Naive thymus-derived CD4-positive, alpha-beta T cell (primary cell): ENCODE results near the gene DBNDD1. TPM values are rescaled to one million over a fixed set of nuclear protein-coding genes. Genes with fewer than 3 reads are reported as not detected.

ENCODE experiments used
- ATAC-seq: fragments of 150-1000 bp; cut with Tn5 transposase; 2 replicates; pipeline ENCODE4 v1.10.0; 2021; ENCODE audit warnings: mild to moderate bottlenecking, moderate library complexity
- CTCF ChIA-PET: fragments of 350-600 bp; sonication (Branson Sonifier 250); formaldehyde crosslinking; loops from one replicate; lab custom pipeline; 2021; ENCODE audit warnings: antibody characterized with exemption; lab: Charles Lee
- POLR2A ChIA-PET: fragments of 350-600 bp; sonication (Branson Sonifier 250); formaldehyde crosslinking; loops from one replicate; lab custom pipeline; 2021; ENCODE audit warnings: antibody characterized with exemption, inconsistent platforms; lab: Charles Lee
- DNase-seq, 9 donors: peaks; one replicate each; pipeline versions ENCODE4 v3.0.0 to v3.0.0-alpha.2; 2020 to 2022; ENCODE audit warnings: mixed read lengths in 1 of 9
- H3K27ac ChIP-seq: one replicate; pipeline ENCODE4 v1.7.0; 2013; ENCODE audit warnings: mild to moderate bottlenecking, low read depth, low read length, moderate library complexity
- H3K27me3 ChIP-seq, 2 donors: one replicate each; pipeline ENCODE4 v1.7.0; 2013; ENCODE audit warnings: low read length in 2 of 2, mild to moderate bottlenecking in 2 of 2, moderate library complexity in 2 of 2; ENCODE audit not compliant: control insufficient read depth in 2 of 2, insufficient read depth in 2 of 2
- H3K36me3 ChIP-seq, 3 experiments: 1 replicate in 2 of 3; 2 replicates in 1 of 3; pipeline ENCODE4 v1.7.0; 2013; ENCODE audit warnings: low read length in 3 of 3, mild to moderate bottlenecking in 3 of 3, moderate library complexity in 1 of 3; ENCODE audit not compliant: insufficient read depth in 3 of 3, control insufficient read depth in 2 of 3
- H3K4me1 ChIP-seq, 2 donors: one replicate each; pipeline ENCODE4 v1.7.0; 2013; ENCODE audit warnings: low read length in 2 of 2, mild to moderate bottlenecking in 2 of 2, moderate library complexity in 1 of 2; ENCODE audit not compliant: control insufficient read depth in 2 of 2, insufficient read depth in 2 of 2
- H3K4me3 ChIP-seq: 2 replicates; pipeline ENCODE4 v1.7.0; 2013; ENCODE audit warnings: mild to moderate bottlenecking, low read length
- H3K9me3 ChIP-seq, 3 experiments: 1 replicate in 2 of 3; 2 replicates in 1 of 3; pipeline ENCODE4 v1.7.0; 2013; ENCODE audit warnings: low read length in 3 of 3; ENCODE audit not compliant: control insufficient read depth in 2 of 3
- H3K27ac Mint-ChIP-seq, 9 donors: one replicate each; pipeline ENCODE4 v1.8.0; 2020 to 2022; ENCODE audit warnings: mixed read lengths in 9 of 9, mild to moderate bottlenecking in 8 of 9, moderate library complexity in 5 of 9, inconsistent platforms in 2 of 9
- H3K27me3 Mint-ChIP-seq, 5 donors: one replicate each; pipeline ENCODE4 v1.8.0; 2021 to 2022; ENCODE audit warnings: mixed read lengths in 5 of 5, mild to moderate bottlenecking in 1 of 5
- H3K36me3 Mint-ChIP-seq, 5 donors: one replicate each; pipeline ENCODE4 v1.8.0; 2020 to 2022; ENCODE audit warnings: mixed read lengths in 5 of 5, mild to moderate bottlenecking in 3 of 5, inconsistent platforms in 1 of 5
- H3K4me1 Mint-ChIP-seq, 7 donors: one replicate each; pipeline ENCODE4 v1.8.0; 2020 to 2022; ENCODE audit warnings: mixed read lengths in 7 of 7, mild to moderate bottlenecking in 3 of 7, inconsistent platforms in 1 of 7
- H3K4me3 Mint-ChIP-seq, 10 donors: one replicate each; pipeline ENCODE4 v1.8.0; 2020 to 2022; ENCODE audit warnings: mild to moderate bottlenecking in 10 of 10, mixed read lengths in 10 of 10, moderate library complexity in 6 of 10, inconsistent platforms in 2 of 10
- H3K9me3 Mint-ChIP-seq, 11 donors: one replicate each; pipeline ENCODE4 v1.8.0; 2020 to 2022; ENCODE audit warnings: mixed read lengths in 11 of 11, mild to moderate bottlenecking in 4 of 11, inconsistent platforms in 1 of 11, moderate library complexity in 1 of 11
- intact Hi-C, 2 donors: fragments of 100-400 bp; cut with micrococcal nuclease; formaldehyde crosslinking; loops; one replicate each; pipeline ENCODE4 v1.15.1; 2023
- polyA plus RNA-seq, 2 donors: library from polyadenylated mRNA; unstranded; fragments of 300-500 nt; fragmentation: Illumina TruSeq; gene quantifications; one replicate each; pipeline ENCODE4 v1.2.3, GENCODE V29; 2021
- total RNA-seq, 6 experiments: library from RNA in 5 of 6; stranded (reverse) in 5 of 6; gene quantifications; 1 replicate in 5 of 6; 2 replicates in 1 of 6; pipeline ENCODE4 v1.2.3 and lab custom pipeline; 2021 to 2026

Gene DBNDD1
- total and polyA plus RNA-seq, 7 experiments from 2014 or later = 0.12 to 20.8 (median 3.1) TPM

GRCh38 chr16:89958596-89958995, 60.7 kb downstream of the DBNDD1 start:
- peaks cover 3 to 32% (median 8%) of the 10 kb centered on the region in 5 donors for H3K36me3 Mint-ChIP-seq

DNA sequence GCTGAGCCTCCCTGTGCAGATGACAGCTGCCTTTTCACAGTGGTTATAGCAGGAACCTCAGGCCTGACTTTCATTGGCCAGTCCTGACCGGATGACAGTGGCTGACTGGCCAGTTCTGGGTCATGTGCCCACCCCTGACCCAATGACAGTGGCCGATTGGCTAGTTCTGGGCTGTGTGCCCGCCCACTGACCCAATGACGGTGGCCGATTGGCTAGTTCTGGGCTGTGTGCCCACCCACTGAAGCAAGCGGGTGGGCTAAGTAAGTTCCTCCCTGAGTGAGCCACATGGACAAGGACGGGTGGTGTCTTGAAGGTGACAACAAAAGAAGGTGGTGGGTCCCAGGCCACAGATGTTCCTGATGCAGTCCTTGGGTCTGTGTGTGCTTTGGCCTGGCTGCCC, 61.2 kb downstream of the DBNDD1 start:
- Histone ChIP-seq H3K27me3 (no peaks in the 10 kb centered on the region), H3K4me1 (no peaks in the 10 kb centered on the region), H3K4me3 (no peak overlapping the region), H3K27ac (no peak overlapping the region), H3K36me3 (peaks cover 0 to 61% (median 0%) of the 10 kb centered on the region in 3 experiments), H3K9me3 (no peaks in the 10 kb centered on the region)
- intact Hi-C loops = no loop called here
- no peak overlapping the region for H3K4me3 Mint-ChIP-seq
- H3K27ac Mint-ChIP-seq = no peak overlapping the region
- no peaks in the 10 kb centered on the region for H3K27me3 Mint-ChIP-seq
- ATAC-seq (peak; percentile 86), DNase-seq (no peak)
- H3K36me3 Mint-ChIP-seq = peaks cover 1 to 29% (median 8%) of the 10 kb centered on the region in 5 donors
- H3K4me1 Mint-ChIP-seq = peaks cover 0 to 14% (median 0%) of the 10 kb centered on the region in 7 donors
- CTCF ChIA-PET = interaction anchor here (1.5 kb wide), 1 partner anchor 9 kb away, joined by 3 read pairs; no protein-coding TSS in a partner anchor
- POLR2A ChIA-PET = no interaction called here
- H3K9me3 Mint-ChIP-seq = no peaks in the 10 kb centered on the region

More at GRCh38 chr16:89958596-89958995, 60.7 kb downstream of the DBNDD1 start:
- no peaks in the 10 kb centered on the region for H3K4me1 ChIP-seq
- H3K27ac ChIP-seq = no peak overlapping the region
- Mint-ChIP-seq H3K4me1 (peaks cover 0 to 13% (median 0%) of the 10 kb centered on the region in 7 donors), H3K4me3 (no peak overlapping the region), H3K27me3 (no peaks in the 10 kb centered on the region), H3K9me3 (no peaks in the 10 kb centered on the region), H3K27ac (no peak overlapping the region)
- POLR2A ChIA-PET = no interaction called here
- CTCF ChIA-PET = interaction anchor here (1.5 kb wide), 1 partner anchor 9 kb away, joined by 3 read pairs; no protein-coding TSS in a partner anchor
- no peak for DNase-seq
- no peak for ATAC-seq
- H3K36me3 ChIP-seq = peaks cover 0 to 66% (median 0%) of the 10 kb centered on the region in 3 experiments
- intact Hi-C loops = no loop called here
- no peaks in the 10 kb centered on the region for H3K9me3 ChIP-seq
- H3K27me3 ChIP-seq = no peaks in the 10 kb centered on the region
- no peak overlapping the region for H3K4me3 ChIP-seq

GRCh38 chr16:89957216-89957785, 62.0 kb downstream of the DBNDD1 start:
- no peak overlapping the region for H3K4me3 ChIP-seq
- intact Hi-C loops = no loop called here
- peak; percentile 5 for ATAC-seq
- no peak for DNase-seq
- no peaks in the 10 kb centered on the region for H3K4me1 ChIP-seq
- Mint-ChIP-seq H3K9me3 (no peaks in the 10 kb centered on the region), H3K36me3 (peaks cover 1 to 29% (median 8%) of the 10 kb centered on the region in 5 donors), H3K27me3 (no peaks in the 10 kb centered on the region), H3K4me1 (peaks cover 0 to 16% (median 0%) of the 10 kb centered on the region in 7 donors), H3K27ac (no peak overlapping the region), H3K4me3 (peak overlapping the region in 1 of 10 donors; percentile 30)
- no peaks in the 10 kb centered on the region for H3K9me3 ChIP-seq
- CTCF ChIA-PET = interaction anchor here (0.6 to 1.5 kb wide), 2 partner anchors 8 to 18 kb away, joined by 3 to 4 read pairs; no protein-coding TSS in a partner anchor
- H3K27ac ChIP-seq = no peak overlapping the region
- no peaks in the 10 kb centered on the region for H3K27me3 ChIP-seq
- POLR2A ChIA-PET = no interaction called here
- peaks cover 0 to 61% (median 0%) of the 10 kb centered on the region in 3 experiments for H3K36me3 ChIP-seq

DNA sequence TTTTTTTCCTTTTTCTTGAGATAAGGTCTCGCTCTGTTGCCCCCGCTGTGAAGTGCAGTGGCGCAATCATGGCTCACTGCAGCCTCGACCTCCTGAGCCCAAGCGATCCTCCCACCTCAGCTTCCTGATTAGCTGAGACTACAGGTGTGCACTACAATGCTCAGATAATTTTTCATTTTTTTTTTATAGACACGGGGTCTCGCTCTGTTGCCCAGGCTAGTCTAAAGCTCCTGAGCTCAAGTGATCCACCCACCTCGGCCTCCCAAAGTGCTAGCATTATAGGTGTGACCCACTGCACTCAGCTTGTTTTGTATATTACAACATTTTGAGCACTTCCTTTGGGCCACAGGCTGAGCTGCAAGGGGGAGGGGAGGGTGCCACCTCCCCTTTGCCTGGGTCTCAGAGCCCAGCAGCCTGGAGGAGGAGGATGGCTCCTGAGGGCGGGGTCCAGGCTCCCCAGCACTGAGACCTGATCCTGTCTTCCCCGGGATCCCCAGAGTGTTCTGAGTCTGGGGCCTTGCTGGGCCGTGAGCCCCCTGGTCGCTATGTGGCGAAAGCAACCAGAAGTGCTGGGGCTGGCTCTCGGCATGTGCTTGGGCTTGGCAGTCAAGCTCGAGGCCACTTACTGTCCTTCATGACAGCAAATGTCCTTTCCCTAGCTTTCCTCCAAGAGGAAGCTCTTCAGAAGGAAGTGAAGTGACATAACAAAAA, 62.6 kb downstream of the DBNDD1 start:
- Mint-ChIP-seq H3K27ac (no peak overlapping the region), H3K36me3 (peaks cover 1 to 29% (median 8%) of the 10 kb centered on the region in 5 donors), H3K4me1 (peaks cover 0 to 16% (median 0%) of the 10 kb centered on the region in 7 donors), H3K9me3 (no peaks in the 10 kb centered on the region), H3K27me3 (no peaks in the 10 kb centered on the region), H3K4me3 (no peak overlapping the region)
- Histone ChIP-seq H3K36me3 (peaks cover 0 to 57% (median 0%) of the 10 kb centered on the region in 3 experiments), H3K9me3 (no peaks in the 10 kb centered on the region), H3K27ac (no peak overlapping the region), H3K4me3 (no peak overlapping the region), H3K4me1 (no peaks in the 10 kb centered on the region), H3K27me3 (no peaks in the 10 kb centered on the region)
- ATAC-seq (peak; percentile 30), DNase-seq (no peak)
- ChIA-PET POLR2A (no interaction called here), CTCF (interaction anchor here (0.6 kb wide), 1 partner anchor 19 kb away, joined by 4 read pairs; no protein-coding TSS in a partner anchor)
- intact Hi-C loops = no loop called here

- ChIA-PET CTCF (no interaction called here), POLR2A (interaction anchor here (0.6 kb wide), 1 partner anchor 43 kb away, joined by 3 read pairs; no protein-coding TSS in a partner anchor)
- no peak overlapping the region for H3K4me3 Mint-ChIP-seq
- H3K27me3 Mint-ChIP-seq = peaks cover 0 to 3% (median 0%) of the 10 kb centered on the region in 5 donors
- no peaks in the 10 kb centered on the region for H3K9me3 ChIP-seq
- intact Hi-C loops = no loop called here
- peaks cover 1 to 18% (median 3%) of the 10 kb centered on the region in 7 donors for H3K4me1 Mint-ChIP-seq
- DNase-seq (no peak), ATAC-seq (no peak)
- no peaks in the 10 kb centered on the region for H3K9me3 Mint-ChIP-seq
- H3K4me1 ChIP-seq = no peaks in the 10 kb centered on the region
- peaks cover 0 to 41% (median 0%) of the 10 kb centered on the region in 3 experiments for H3K36me3 ChIP-seq
- no peak overlapping the region for H3K27ac ChIP-seq
- peak overlapping the region in 1 of 9 donors; percentile 65 for H3K27ac Mint-ChIP-seq
- no peaks in the 10 kb centered on the region for H3K27me3 ChIP-seq
- H3K36me3 Mint-ChIP-seq = peaks cover 1 to 27% (median 8%) of the 10 kb centered on the region in 5 donors
- H3K4me3 ChIP-seq = no peak overlapping the region
Measured at GRCh38 chr16:89955001-89955685, 64.1 kb downstream of the DBNDD1 start.
